HG02678 (cell line): Measurements from ENCODE around the gene LCN2.
A peak's percentile ranks its signal among the peaks of the same experiment; 100 is the strongest.

Source experiments
- ATAC-seq: cut with Tn5 transposase; IDR thresholded peaks from one replicate; pipeline ENCODE4 v1.9.1; 2021; ENCODE audit warnings: mild to moderate bottlenecking, moderate library complexity; ENCODE audit not compliant: unreplicated experiment

LCN2 gene

DNA sequence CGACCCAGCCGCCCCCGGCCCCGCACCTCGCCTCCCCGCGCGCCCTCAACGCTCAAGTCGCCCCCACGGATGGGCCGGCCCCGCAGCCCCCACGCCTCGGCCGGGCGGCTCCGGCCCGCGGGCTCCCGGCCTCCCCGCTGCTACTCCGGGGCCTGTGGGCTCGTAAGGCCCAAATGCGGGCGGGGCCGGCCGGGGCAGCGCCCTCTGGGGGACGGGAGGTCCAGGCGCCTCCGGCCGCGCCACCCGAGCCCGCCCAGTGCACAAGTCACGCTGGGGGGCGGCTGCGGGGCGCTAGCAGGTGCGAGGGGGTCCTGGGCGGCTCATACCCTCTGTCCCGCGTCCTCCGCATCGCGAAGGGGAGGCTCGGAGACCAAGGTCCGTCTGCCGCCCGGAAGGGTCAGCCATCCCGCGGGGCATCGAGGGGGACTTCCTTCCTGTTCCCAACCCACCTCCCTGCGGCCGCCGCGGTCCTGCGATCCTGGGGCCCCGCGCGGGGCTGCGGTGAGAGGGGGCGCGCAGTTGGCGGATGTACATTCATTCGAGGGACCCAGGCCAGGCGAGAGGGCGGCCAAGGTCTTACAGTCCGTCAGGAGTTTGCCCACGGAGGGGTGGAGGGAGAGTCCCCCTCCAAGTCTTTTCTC lies 42.3 kb downstream of the LCN2 start, which contains the start of gene CIZ1:
Gene CIZ1, minus strand, starts transcription at position 167 of the 641 bp plus-strand sequence. CDS start 715 bp downstream, outside the sequence.
- peak; percentile 81 for ATAC-seq

DNA sequence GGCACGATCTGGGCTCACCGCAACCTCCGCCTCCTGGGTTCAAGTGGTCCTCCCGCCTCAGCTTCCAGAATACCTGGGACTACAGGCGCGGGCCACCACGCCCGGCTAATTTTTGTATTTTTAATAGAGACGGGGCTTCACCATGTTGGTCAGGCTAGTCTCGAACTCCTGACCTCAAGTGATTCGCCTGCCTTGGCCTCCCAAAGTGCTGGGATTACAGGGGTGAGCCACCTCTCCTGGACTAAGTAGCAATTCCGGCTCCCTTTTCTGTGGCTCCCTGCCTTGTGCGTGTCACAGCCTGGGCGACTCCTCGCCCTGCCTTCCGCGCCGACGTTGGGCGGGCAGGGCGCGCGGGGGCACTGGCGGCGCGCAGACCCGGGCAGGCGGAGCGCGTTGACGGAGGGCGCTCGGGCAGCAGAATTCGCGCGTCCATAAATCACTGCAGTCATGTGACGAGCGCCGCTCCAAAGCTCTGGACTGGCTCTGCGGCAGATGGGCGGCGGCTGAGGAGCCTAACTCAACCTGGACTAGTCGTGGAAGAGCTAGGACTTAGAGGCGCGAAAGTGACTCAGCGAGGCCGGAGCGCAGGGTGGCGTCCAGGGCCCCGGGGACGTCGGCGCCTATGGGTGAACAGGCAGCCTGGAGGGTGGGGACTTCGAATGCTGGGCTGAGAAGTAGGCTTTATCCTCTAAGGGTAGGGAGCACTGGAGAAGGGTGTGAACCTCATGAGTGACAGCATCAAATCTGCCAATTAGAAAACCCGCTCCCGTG lies 43.5 kb downstream of the LCN2 start:
- ATAC-seq, result no peak

DNA sequence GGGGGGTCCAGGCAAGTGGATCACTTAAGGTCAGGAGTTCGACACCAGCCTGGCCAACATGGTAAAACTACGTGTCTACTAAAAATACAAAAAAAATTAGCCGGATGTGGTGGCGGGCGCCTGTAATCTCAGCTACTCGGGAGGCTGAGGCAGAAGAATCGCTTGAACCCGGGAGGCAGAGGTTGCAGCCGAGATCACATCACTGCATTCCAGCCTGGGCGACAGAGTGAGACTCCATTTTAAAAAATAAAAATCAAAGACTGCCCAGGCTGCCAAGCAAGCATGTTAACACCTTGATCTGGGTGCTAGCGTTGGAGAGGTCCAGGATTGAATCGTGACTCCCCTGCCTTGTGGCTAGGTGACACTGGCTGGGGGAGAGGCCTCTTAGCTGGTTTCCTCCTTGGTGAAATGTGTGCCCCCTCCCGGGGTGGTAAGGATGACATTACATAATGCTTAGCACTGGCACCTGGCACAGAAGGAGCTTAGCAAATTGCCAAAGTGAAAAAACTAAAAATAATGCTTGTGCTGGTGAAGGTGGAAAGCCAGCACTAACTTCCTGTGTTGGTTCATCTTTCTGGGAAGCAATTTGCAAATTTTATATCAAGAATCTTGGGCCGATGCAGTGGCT lies 44.3 kb downstream of the LCN2 start:
- no peak for ATAC-seq

DNA sequence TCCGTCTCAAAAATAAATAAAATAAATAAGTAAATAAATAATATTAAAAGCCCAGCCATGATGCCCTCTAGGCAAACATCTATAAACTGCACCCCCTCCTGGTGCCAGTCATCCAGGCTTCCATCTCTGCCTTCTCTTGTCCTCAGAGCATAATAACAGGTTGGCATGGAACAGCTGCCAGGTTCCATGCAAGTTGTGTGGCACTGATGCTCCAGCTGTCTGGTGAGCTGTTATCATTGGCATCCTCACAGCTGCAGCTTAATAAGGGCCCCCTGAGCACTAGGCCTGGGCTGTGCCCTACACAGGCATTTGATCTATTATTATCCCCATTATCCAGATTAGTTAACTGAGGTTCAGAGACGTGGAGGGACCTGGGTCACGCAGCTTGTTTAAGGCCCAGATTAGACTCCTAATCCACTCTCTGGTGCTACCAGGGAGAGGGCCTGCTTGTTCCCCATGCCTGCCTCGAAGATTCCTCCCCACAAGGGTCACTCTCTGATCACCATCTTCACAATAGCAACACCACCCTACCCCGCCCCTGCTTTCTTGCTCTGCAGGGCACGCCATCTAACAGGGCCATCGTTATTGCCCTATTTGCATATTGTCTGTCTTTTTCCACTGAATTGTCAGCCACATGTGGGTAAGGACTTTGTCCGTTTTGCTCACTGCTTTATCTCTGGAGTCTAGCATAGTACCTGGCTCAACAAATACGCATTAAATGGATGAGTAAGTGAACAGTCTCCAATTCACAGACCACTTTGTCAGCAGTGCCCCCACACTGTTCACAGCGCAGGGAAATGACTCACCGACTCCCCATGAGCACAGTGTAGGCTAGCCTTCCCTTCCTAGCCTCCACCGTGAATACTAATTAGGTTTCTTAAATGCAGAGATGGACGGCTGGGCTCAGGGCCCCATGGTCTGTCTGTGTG lies 52.5 kb downstream of the LCN2 start:
- ATAC-seq, result no peak

DNA sequence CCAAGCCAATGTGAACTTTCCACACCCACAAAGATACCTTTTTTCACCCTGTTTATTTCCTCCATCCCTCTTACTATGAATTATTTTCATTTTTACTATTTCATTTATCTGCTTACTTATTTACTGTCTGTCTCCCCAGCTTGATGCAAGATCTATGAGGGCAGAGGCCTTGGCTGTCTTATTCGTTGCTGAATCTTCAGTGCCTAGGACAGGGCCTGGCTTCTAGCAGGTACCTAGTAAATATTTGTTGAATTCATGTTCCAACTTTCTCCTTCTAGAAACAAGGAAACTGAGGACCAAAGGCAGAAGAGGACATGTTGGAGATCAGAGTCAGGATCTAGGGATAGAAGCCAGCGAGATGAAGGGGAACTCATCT lies 53.4 kb downstream of the LCN2 start:
- ATAC-seq, result no peak
